A673 (cell line): Measurements from ENCODE around the gene MMP24.

Experiments used
- CTCF ChIP-seq: fragments of 300-800, 200-600 bp; sonication (generic); conservative IDR thresholded peaks from 2 replicates; pipeline ENCODE4 v1.5.1; 2017; ENCODE audit warnings: low read depth, mild to moderate bottlenecking, antibody characterized with exemption, low read length, moderate library complexity, mixed read lengths
- EZH2 ChIP-seq: fragments of 200-600 bp; sonication (generic); IDR thresholded peaks from 2 replicates; pipeline ENCODE4 v1.6.1; 2017; ENCODE audit warnings: borderline replicate concordance, low read depth, mild to moderate bottlenecking, mixed read lengths, antibody characterized with exemption, low read length; ENCODE audit not compliant: poor library complexity, severe bottlenecking

- TF ChIP-seq CTCF = no peak
- no peak for TF ChIP-seq EZH2
Observed at GRCh38 chr20:35248641-35249475, 22.4 kb downstream of the MMP24 start.
